Thoracic aorta (tissue), 2 donors: ENCODE data around the gene NPTN. TPM values are rescaled to one million over a fixed set of nuclear protein-coding genes. Genes with fewer than 3 reads are reported as not detected.

Source experiments
- ATAC-seq: fragments of 150-250 bp; one replicate; pipeline ENCODE4 v1.8.0; 2017; ENCODE audit warnings: low read depth; ENCODE audit not compliant: insufficient number of reproducible peaks, low FRiP score
- DNase-seq: peaks from one replicate; pipeline ENCODE4 v3.0.0-alpha.2; 2020; ENCODE audit warnings: low spot score
- H3K27ac ChIP-seq, 2 donors: fragments of 200-600 bp; sonication (generic); 1 replicate in 1 of 2; 2 replicates in 1 of 2; pipeline ENCODE4 v1.5.1; 2016; ENCODE audit warnings: mild to moderate bottlenecking in 2 of 2, moderate library complexity in 2 of 2
- H3K27me3 ChIP-seq: fragments of 200-600 bp; sonication (generic); replicated peaks from 2 replicates; pipeline ENCODE4 v1.6.0; 2016; ENCODE audit warnings: mild to moderate bottlenecking; ENCODE audit not compliant: insufficient read depth
- H3K36me3 ChIP-seq: fragments of 200-600 bp; sonication (generic); one replicate; pipeline ENCODE4 v1.5.1; 2016
- H3K4me1 ChIP-seq, 2 donors: fragments of 200-600 bp; sonication (generic); 1 replicate in 1 of 2; 2 replicates in 1 of 2; pipeline versions ENCODE4 v1.5.1 to v1.6.0; 2016; ENCODE audit warnings: low read depth in 2 of 2, mild to moderate bottlenecking in 1 of 2; ENCODE audit not compliant: control insufficient read depth in 1 of 2
- H3K4me3 ChIP-seq: fragments of 200-600 bp; sonication (generic); 2 replicates; pipeline ENCODE4 v1.5.1; 2016; ENCODE audit warnings: mild to moderate bottlenecking
- H3K9me3 ChIP-seq: fragments of 200-600 bp; sonication (generic); 2 replicates; pipeline ENCODE4 v1.5.1; 2016
- CTCF ChIP-seq: fragments of 200-600 bp; sonication (generic); IDR thresholded peaks from one replicate; pipeline ENCODE4 v1.5.1; 2019; ENCODE audit warnings: antibody characterized with exemption
- total RNA-seq, 2 donors: library from RNA; depleted of rRNA; stranded (reverse); fragments of >200 nt; gene quantifications; one replicate each; pipeline versions ENCODE4 v1.1.0 to v1.2.3, GENCODE V29; 2016

NPTN gene
- total RNA-seq, 2 donors from 2014 or later: 247 to 250 TPM

DNA sequence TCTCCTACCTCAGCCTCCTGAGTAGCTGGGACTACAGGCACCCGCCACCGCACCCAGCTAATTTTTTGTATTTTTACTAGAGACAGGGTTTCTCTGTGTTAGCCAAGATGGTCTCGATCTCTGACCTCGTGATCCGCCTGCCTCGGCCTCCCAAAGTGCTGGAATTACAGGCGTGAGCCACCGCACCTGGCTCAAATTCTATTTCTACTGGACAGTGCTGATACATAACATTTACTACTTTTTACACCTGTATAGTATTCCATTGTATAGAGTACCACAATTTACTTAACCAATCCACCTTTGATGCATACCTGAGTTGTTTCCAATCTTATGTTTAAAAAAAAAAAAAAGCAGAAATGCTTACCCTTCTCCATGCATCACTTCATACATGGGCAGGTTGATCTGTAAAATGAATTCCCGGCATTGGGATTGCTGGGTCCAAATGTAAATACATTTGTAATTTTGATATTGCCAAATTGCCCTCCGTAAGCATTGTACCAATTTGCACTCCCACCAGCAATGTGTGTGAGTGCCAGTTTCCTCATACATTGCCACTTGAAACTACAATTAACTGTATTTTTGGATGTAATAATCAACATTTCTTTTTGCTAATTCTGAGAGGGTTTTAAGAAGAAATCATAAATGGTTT lies 94.5 kb downstream of the NPTN start:
- H3K27ac ChIP-seq: no peak overlapping the region
- no peak for TF ChIP-seq CTCF
- H3K4me1 ChIP-seq: no peaks in the 10 kb centered on the region
- H3K9me3 ChIP-seq: no peaks in the 10 kb centered on the region
- H3K36me3 ChIP-seq: no peaks in the 10 kb centered on the region
- ATAC-seq: no peak
- no peak overlapping the region for H3K4me3 ChIP-seq
- no peak for DNase-seq
- H3K27me3 ChIP-seq: no peaks in the 10 kb centered on the region

GRCh38 chr15:73538123-73538522 lies 95.1 kb downstream of the NPTN start:
- no peaks in the 10 kb centered on the region for H3K9me3 ChIP-seq
- no peaks in the 10 kb centered on the region for H3K27me3 ChIP-seq
- no peak overlapping the region for H3K4me3 ChIP-seq
- no peaks in the 10 kb centered on the region for H3K36me3 ChIP-seq
- no peaks in the 10 kb centered on the region for H3K4me1 ChIP-seq
- no peak for ATAC-seq
- no peak for DNase-seq
- TF ChIP-seq CTCF: no peak
- H3K27ac ChIP-seq: no peak overlapping the region

- DNase-seq: no peak
- TF ChIP-seq CTCF: no peak
- no peaks in the 10 kb centered on the region for H3K27me3 ChIP-seq
Measured at GRCh38 chr15:73530649-73531048, 102.5 kb downstream of the NPTN start.

DNA sequence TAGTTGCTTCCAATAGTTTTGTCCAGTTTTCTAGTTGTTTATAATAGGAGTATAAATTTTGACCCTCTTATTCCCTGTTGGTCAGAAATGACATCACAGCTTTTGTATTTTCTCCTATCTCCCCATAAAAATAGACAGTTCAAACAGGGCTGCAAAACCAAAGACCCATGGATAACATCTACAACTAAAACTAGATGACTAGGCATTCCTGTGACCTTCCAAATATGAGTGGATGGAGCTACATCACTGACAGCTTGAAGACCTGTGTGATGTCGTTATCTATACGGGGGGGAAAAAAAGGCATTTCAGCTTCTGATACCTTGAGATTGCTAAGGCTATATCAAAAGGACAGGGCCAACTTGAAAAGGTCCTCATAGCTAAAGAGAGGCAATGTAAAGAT lies 105.6 kb downstream of the NPTN start:
- ATAC-seq: no peak
- no peak for TF ChIP-seq CTCF
- Histone ChIP-seq H3K36me3 (no peaks in the 10 kb centered on the region), H3K27me3 (no peaks in the 10 kb centered on the region), H3K4me3 (no peak overlapping the region), H3K9me3 (no peaks in the 10 kb centered on the region), H3K4me1 (no peaks in the 10 kb centered on the region), H3K27ac (no peak overlapping the region)
- DNase-seq: no peak

More at GRCh38 chr15:73530649-73531048, 102.5 kb downstream of the NPTN start:
- no peaks in the 10 kb centered on the region for H3K9me3 ChIP-seq
- no peak overlapping the region for H3K27ac ChIP-seq
- no peaks in the 10 kb centered on the region for H3K4me1 ChIP-seq
- ATAC-seq: no peak
- no peak overlapping the region for H3K4me3 ChIP-seq
- no peaks in the 10 kb centered on the region for H3K36me3 ChIP-seq

DNA sequence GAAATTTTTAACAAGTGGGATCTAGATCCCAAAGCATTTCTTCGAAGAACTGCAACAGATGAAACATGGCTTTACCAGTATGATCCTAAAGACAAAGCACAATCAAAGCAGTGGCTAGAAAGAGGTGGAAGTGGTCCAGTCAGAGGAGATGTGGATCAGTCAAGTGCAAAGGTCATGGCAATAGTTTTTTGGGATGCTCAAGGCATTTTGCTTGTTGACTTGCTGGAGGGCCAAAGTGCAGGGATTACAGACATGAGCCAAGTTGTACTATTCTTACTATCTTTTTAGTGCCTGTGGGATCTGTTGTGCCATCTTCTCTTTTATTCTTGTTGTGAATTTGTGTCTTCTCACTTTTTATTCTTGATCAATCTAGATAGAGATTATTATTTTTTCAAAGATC lies 108.3 kb downstream of the NPTN start:
- ATAC-seq (no peak), DNase-seq (no peak)
- Histone ChIP-seq H3K27ac (no peak overlapping the region), H3K36me3 (no peaks in the 10 kb centered on the region), H3K9me3 (no peaks in the 10 kb centered on the region), H3K4me1 (no peaks in the 10 kb centered on the region), H3K4me3 (no peak overlapping the region), H3K27me3 (no peaks in the 10 kb centered on the region)
- TF ChIP-seq CTCF: no peak
